Gastrocnemius medialis (tissue), 4 donors: ENCODE results near the gene KCNK6.

Experiments
- POLR2A ChIP-seq, 2 donors: fragments of 450-650 bp; IDR thresholded peaks; one replicate each; pipeline ENCODE4 v1.6.1; 2017; ENCODE audit warnings: antibody characterized with exemption in 2 of 2, mild to moderate bottlenecking in 2 of 2, moderate library complexity in 2 of 2
- TF ChIP-seq, protein P1 (sequence below), 5 experiments: fragments of 450-650 bp in 3 of 5; fragments of 200-600 bp in 2 of 5; sonication (generic) in 2 of 5; IDR thresholded peaks in 4 of 5; conservative IDR thresholded peaks in 1 of 5; 1 replicate in 4 of 5; 2 replicates in 1 of 5; pipeline ENCODE4 v1.5.1; 2016 to 2019; ENCODE audit warnings: antibody characterized with exemption in 5 of 5, mild to moderate bottlenecking in 3 of 5, moderate library complexity in 3 of 5

DNA sequence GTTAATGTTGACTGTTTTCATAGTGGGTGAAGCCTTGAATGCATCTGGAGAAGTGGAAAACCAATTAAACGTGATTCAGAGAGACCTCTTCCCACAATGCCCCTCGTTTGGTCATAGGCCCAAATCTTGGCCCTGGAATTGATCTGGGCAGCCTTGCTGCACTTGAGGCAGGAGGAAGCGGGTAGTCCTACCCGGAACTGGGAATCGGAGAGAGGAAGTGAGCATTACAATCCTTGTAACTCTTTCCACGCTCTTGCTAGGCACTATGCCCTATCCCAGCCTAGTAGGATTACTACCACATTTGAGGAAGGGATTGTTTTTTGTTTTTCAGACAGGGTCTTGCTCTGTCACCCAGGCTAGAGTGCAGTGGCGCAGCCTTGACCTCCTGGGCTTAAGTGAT is 3.6 kb downstream of the KCNK6 start:
- TF ChIP-seq, protein P1, sequence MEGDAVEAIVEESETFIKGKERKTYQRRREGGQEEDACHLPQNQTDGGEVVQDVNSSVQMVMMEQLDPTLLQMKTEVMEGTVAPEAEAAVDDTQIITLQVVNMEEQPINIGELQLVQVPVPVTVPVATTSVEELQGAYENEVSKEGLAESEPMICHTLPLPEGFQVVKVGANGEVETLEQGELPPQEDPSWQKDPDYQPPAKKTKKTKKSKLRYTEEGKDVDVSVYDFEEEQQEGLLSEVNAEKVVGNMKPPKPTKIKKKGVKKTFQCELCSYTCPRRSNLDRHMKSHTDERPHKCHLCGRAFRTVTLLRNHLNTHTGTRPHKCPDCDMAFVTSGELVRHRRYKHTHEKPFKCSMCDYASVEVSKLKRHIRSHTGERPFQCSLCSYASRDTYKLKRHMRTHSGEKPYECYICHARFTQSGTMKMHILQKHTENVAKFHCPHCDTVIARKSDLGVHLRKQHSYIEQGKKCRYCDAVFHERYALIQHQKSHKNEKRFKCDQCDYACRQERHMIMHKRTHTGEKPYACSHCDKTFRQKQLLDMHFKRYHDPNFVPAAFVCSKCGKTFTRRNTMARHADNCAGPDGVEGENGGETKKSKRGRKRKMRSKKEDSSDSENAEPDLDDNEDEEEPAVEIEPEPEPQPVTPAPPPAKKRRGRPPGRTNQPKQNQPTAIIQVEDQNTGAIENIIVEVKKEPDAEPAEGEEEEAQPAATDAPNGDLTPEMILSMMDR (IDR thresholded peaks at IDR 0.05 in 4 of 5, conservative IDR thresholded peaks at IDR 0.05 in 1 of 5) = no peak
- TF ChIP-seq POLR2A (IDR thresholded peaks at IDR 0.05) = no peak
